NCI-H1092 treated with DMSO at 0.1 percent for 48 hours (cell line): ENCODE measurements around the gene CDC42EP3.

Source experiments
- DNase-seq: peaks from one replicate; lab custom pipeline; 2025; lab: John Stamatoyannopoulos, UW

CDC42EP3 gene

DNA sequence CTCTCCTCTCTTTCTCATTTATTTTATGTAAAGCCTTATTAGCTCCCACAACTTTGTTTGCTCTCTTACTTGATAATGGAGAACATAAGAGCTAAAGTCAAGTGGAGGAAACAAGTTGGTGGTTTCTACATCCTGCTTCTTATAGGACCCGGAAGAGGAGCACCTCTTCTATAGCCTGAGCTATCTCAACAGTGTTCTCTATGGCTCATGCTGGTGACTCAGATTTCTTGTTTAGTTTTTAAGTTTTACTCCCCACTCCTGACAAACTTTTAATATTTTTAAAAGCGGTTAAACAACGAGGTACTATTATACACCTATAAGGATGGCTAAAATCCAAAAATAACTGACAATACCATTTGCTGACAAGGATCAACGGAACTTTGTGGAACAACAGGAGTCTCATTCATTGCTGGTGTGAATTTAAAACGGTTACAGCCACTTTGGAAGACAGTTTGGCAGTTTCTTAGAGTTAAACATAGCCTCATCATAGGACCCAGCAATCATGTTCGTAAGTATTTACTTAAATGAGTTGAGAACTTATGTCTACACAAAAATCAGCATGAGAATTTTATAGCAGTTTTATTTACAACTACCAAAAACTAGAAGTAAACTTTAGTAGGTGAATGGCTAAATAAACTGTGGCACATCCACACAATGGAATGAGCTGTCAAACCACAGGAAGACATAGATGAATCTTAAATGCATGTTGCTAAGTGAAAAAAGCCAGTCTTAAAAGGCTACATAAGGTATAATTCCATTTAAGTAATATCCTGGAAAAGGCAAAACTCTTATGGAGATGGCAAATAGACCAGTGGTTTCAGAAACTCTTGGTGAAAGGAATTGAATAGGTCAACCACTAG, 12.7 kb upstream of the CDC42EP3 start:
- DNase-seq = no peak

DNA sequence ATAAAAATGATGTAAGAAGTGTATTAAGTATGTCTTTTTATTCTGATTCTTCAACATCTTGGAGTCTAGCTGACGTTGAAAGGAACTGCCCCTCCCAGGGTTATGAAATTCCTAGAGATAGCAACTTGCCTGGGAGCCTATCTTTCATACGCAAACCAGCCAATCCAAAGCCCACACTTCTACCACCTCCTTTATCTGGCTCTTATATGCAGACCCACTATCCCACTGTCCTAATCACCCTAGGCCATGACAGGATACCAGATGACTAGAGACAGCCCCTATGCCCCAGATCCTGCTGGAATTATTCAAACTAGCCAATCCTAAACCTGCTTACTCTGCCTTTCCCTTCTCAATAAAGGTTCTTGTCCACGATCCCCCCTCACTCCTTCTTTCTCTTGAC, 11.8 kb upstream of the CDC42EP3 start:
- DNase-seq = no peak

DNA sequence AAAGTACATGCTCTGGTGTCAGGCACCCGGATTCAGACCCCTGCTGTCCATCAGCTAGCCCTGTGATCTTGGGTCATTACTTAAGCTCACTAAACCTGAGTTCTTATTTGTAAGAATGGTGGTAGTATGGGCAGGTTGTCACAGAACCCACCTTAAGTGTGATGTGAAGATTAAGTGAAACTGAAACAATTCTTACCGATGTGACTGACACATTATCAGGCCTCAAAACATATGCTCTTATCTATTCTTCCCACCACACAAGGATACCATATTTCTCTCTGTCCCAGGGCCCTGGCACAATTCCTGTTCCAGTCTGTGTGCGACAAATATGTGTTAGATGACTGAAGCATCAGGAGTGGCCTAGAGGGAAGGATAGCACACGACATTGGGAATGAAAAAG, 11.0 kb upstream of the CDC42EP3 start:
- DNase-seq = no peak

DNA sequence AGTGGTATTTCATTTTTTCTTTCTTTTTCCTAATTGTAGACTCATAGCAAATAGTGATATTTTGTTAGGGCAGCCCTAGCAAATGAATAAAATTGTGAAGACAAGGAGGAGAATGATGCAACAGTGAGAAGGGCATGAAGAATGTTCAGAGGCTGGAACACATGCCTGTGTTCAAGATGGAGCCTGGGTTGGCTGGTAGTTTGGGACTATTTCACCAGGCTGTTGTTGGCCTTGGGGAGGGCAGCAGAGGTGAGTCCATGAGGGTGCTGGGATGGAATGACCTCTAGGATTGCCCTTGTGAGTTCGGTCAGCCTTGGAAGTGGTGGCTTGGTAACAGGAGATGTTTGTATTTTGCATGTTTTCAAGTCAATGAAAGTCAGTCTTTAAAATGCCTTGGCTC, 10.1 kb upstream of the CDC42EP3 start:
- DNase-seq = no peak

DNA sequence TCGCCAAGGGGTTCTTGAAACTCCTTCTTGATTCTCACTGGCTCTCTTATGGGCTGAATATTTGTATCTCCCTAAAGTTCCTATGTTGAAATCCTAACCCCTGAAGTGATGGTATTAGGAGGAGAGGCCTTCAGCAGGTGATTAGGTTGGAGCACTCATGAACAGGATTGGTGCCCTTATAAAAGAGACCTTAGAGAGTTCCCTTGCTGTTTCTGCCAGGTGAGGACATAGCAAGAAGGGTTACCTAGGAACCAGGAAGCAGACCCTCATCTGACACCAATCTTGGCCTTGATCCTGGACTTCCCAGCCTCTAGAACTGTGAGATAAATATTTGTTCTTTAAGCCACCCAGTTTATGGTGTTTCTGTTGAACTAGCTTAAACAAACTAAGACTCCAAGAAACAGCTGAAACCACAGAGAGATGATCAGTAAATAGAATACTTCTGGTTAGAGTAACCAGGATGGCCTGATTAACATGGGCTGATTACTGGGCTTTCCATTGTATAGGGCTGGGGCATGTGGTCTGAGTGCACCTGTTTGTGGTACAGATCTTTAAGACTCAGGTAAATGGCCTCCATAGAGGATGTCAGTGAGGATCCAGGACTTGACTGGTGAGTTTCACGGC, 7.7 kb upstream of the CDC42EP3 start:
- peak; percentile 30 for DNase-seq

DNA sequence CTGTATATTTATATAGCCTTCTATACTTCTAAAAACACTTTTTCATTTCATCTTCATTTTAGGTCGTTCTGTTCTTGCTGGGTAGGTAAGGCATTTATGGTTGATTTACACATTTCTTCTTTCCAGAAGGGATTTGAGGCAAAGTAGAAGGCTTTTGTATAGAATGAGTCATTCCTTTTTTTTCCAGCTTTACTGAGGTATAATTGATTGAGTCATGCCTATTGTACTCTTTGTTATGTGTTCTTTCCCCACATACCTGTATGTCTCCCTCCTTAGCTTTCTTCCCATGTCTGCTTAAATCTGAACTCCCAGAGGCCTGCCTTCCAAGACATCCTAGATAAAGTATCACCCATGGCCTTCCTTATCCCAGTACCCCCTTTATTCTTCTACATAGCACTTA, 4.8 kb upstream of the CDC42EP3 start:
- no peak for DNase-seq

DNA sequence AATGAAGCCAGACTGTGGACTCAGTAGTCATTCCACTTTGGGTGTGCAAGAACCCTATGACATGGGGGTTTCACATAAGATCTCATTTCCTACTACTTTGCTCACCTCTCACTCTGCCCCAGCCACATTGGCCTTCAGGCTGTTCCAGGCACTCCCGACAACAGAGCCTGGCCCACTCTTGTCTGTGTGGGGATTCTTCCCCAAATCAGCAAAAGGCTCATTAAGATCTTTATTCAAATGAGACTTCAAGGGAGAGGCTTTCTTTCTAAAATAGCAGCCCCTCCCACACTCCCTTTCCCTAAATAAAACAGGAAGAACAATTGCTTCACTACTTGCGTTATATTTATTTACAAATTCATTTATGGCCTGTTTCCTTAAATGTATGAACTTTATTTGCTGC, 3.5 kb upstream of the CDC42EP3 start:
- no peak for DNase-seq

DNA sequence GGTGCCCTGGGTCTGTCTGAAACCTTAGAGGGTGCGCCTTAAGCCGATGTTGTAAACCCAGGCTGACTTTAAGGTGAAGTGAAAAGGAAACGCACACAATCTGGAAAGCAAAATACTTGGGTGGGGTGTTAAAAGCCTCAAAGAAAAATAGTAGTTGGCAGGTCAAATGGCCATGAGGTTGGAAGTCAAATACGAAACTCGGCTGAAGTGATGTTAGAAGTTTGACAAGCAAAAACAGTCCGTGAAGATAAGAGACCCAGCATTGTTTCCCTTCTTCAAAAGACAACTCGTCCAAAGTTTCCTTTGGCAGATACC, 1.4 kb upstream of the CDC42EP3 start:
- DNase-seq = no peak

DNA sequence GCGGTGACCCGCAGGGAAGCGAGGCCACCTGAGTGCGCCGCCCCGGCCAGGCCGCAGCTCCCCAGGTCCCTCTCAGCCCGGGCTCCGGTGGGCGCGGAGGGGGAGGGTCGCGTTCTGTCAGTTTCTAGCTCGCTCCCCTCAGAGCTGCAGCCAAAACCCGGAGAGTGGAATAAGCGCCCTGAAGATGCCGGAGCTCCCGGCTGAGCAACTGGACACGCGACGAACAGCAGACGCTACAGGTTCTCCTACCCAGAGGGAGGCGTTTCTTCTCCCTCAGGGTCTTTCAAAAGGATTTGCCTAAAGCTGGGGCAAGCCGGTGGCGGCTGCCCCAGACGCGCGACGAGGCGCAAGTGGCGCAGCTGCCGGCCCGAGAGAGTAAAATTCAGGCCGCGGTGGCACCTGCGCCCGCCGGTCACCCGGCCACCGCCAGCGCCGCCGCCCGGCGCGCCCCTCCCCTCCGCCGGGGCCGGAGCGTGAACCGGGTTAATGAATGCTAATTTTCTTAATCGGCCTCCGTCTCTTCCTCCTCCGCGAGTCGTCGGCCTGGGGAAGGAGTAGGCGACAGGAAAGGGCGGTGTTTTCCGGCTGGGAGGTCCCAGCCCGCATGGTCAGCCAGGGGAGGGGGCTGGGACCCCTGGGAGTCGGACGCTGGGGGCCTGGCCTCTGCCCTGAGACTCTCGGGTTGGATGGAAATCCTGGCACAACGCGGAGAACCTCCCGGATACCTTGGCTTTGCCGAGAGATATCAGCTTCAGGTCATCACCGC, 845 bp upstream of the CDC42EP3 start:
- peak; percentile 77 for DNase-seq

DNA sequence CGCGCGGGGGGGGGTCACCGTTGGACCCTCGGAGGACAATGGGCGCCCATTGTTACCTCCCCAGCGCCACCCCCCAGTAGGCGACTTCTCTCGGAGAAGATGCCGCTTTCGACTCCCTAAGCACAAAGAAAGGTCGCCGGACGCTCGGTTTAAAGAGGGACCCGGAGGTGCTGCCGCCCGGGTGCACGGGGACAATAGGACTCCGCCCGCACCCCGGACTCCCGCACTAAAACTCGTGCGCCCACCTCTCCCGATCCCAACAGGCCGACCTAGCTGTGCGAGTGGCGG, 318 bp upstream of the CDC42EP3 start:
- no peak for DNase-seq

DNA sequence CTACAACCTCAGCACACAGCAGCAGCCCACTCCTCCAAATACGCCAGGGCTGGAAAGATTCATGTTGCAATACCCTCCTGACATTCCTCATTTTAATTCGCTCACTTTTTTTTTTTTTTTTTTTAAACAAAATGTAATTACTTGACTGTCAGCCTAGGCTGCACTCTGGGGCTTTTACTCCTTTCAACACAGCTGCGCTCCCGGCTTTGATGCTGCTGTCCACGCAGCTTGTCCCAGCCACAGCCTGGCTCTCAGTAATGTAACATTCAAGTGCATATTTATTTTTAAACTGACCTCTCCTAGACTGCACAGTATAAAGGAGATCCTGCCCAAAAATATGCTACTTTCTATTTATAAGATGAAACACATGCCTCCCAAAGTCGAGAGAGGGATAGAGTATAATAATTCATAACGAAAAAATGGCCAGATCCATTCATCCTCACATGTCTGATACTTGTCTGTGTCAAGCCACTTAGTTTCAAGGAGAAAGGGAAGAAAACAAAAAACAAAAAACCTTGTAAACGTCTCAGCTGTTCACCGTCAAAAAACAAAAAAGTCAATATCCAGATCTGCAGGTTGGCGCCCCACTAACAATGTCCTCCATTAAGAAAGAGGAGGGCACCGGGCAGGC, 949 bp downstream of the CDC42EP3 start:
- no peak for DNase-seq

DNA sequence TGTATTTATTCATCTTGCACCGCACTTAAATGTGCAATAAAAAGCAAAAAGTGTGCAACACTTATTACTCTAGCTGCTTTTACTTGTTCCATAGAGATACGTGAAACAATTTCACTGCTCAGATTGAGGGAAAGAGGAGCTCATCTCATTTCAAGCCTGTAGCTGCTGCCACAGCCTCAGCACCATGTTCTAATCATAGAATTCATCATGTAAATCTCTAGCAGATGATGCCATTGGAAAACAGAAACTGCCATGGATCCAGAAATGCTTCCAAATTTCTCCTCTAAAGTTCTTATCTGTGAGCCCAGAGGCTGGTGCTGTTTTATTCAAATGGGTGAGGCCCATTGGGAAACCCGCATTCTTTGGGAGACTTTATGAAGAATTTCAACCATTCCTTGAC, 2.0 kb downstream of the CDC42EP3 start:
- no peak for DNase-seq

DNA sequence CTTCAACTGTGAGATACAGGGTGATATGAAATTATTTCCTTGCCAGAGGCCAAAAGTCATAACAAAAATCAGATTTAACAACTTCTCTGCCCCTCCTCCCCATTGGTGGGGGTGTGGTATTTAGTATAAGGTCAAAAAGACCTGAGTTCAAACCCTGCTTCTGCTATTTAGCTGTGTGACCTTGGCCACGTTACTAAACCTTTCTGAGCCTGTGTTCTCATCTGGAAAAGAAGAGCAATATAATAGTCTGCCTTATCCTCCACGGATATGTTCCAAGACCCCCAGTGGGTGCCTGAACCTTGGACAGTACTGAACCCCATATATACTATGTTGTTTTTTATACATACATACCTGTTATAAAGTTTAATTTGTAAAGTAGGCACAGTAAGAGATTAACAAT, 3.7 kb downstream of the CDC42EP3 start:
- DNase-seq = no peak

DNA sequence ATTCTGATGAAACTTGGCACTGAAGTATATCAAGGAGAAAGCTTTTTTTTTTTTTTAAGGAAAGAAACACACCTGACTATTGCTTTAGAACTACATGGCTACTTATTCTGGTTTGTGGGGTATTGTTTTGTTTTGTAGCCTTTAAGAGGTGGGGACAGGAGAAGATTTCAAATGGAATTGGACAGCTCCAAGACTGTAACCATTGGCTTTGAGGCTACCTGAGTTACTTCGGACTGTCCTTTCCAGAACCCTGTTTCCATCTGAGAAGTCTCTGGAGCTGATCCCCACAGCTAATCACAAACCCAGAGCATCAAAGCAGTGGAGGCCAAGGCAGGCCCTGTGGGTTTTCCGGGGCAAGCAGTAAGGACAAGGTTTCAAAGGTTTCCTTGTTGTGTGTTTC, 4.7 kb downstream of the CDC42EP3 start:
- no peak for DNase-seq

DNA sequence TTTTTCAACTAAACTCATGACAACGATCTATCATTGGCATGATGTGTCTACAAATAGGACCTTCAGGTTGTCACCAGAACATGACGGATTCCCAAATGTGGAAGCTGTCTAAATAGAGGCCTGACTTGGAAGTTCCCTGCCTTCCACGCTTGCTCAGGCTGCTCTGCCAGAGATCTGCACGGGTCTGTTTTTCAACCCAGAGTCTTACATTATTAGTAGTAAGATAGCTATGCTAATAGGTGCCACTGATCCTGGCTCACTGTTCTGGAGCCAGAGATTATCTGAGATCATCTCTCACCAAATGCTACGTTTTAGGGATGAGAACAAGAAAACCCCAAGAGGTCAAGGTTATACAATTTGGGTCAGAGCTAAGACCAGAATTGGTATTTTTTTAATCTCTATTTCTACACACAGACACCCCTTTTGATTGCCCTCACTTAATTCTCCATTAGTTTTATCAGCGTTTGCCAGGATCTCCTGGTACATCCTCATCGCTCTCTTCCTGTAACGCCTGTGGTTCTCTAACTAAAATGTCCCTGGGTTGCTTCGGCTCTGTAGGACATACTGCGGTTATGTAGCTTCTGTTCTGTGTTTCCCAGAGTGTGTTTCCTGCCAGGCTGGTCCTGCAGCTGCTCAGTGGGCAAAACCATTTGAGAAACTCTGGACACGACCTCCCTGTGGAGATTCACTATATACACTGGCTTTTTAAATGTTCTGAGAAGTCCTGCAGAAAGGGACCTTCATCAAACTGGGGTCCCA, 5.7 kb downstream of the CDC42EP3 start:
- no peak for DNase-seq

DNA sequence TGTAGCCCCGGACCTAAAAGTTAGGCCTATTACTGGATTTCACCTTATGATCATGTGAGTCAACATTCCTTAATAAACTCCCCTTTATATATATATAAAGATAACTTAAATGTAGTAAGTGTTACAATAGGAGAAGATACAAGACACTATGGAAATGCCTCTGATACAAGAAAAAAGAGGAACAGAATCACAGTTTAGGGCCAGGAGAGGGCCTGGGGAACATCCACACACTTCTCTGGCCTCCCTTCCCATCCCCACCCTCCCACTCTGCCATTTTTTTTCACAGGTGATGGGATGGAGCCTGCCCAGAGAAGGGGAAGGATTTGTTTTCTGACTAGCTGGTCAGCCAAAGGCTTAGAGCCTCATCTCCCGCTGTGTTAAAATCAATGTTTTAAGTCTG, 6.4 kb downstream of the CDC42EP3 start:
- no peak for DNase-seq

DNA sequence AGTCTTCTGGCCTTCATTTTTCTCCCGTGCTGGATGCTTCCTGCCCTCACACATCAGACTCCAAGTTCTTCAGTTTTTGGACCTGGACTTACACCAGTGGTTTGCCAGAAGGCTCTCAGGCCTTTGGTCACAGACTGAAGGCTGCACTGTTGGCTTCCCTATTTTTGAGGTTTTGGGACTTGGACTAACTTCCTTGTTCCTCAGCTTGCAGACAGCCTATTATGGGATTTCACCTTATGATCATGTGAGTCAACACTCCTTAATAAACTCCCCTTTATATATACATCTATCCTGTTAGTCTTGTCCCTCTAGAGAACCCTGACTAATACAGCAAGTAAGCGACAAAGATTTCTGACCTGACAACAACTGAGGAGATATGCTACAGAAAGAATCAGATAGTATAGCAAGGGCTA, 7.2 kb downstream of the CDC42EP3 start:
- DNase-seq = no peak

DNA sequence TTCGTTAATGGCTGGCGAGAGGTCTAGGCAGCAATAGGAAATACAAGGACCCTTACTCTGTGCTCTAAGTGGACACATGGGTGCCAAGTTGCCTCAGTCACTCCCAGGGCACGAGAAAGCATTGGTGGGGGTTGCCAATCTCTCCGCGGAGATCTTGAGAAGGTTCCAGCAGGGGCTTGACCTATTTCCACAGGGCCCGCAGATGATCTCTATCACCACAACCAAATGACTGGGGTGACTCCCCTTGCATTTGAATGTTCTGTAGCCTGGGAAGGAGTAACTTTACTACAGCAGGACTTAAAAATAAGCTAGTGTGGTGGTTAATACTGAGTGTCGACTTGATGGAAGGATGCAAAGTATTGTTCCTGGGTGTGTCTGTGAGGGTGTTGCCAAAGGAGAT, 8.1 kb downstream of the CDC42EP3 start:
- DNase-seq = no peak

DNA sequence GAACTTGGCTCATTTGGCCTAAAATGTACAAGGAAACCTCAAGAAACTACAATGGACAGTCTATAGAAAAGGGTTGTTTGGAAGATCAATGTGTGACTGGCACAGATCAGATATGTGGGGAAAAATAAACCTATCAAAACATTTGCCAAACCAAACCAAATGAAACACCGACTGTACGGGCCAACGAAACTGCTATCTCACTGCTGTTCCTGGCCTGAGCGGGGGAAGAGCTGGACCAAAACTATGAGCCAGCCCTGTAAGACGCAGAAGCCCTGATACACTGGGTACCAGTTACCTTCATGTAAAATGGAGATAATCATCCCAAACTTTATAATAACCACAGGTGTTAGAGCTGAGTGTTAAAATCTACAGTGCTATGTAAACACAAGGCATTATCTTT, 11.7 kb downstream of the CDC42EP3 start:
- no peak for DNase-seq

DNA sequence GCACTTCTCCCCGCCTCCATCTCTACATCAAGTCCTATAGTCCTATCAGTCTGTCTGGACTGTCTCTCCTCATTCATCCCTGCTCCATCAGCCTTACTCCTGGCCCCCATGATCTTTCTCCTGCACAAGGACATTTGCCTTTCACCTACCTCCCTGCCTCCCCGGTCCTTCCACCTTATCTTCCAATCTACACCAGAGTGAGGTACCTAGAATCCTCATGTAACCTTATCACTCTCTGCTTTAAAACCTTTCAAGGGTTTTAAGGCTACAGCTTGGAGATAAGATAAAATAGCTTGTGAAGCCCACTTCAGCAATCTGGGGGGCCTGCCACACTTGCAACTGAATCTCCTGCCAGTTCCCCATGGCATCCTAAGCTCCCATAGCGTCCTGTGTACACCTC, 12.8 kb downstream of the CDC42EP3 start:
- no peak for DNase-seq

DNA sequence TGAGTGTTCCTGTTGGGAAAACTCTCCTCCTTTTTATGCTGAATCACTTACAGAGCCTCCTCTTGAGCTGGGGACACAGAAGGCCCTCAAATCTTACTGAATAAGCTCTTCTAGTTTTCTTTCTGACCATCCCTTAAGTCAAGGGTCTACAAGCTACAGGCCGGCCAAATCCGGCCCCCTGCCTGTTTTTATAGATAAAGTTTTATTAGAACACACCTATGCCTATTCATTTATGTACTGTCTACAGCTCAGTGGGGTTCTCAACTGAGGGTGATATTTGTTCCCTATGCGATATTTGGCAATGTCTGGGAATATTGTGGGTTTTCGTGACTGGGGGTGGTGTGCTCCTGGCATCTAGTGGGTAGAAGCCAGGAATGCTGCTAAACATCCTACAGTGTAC, 14.0 kb downstream of the CDC42EP3 start:
- DNase-seq = no peak
